ENCODE results near the gene RBM15B.

DNA sequence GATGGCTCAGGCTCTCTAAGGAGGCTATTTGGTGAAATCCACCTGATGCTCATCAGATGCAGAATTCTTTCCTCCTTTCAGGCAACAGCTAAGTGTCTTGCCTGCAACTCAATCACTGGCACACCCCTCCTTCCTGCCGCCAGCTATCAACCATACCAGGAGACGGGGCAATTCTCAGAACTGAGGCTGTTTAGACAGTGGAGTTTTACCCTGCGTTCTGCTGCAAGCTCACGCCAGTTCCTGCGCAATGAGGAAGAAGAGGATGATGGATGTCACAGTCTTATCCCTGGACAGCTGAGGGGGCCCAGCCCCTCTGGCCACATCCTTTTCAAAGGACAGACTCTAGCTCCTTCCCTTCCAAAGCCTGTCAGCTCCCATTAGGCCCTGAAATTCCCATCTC, 13.0 kb upstream of the RBM15B start:
- TF ChIP-seq, protein P1, sequence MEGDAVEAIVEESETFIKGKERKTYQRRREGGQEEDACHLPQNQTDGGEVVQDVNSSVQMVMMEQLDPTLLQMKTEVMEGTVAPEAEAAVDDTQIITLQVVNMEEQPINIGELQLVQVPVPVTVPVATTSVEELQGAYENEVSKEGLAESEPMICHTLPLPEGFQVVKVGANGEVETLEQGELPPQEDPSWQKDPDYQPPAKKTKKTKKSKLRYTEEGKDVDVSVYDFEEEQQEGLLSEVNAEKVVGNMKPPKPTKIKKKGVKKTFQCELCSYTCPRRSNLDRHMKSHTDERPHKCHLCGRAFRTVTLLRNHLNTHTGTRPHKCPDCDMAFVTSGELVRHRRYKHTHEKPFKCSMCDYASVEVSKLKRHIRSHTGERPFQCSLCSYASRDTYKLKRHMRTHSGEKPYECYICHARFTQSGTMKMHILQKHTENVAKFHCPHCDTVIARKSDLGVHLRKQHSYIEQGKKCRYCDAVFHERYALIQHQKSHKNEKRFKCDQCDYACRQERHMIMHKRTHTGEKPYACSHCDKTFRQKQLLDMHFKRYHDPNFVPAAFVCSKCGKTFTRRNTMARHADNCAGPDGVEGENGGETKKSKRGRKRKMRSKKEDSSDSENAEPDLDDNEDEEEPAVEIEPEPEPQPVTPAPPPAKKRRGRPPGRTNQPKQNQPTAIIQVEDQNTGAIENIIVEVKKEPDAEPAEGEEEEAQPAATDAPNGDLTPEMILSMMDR (IDR thresholded peaks at IDR 0.05) = no peak
- TF ChIP-seq POLR2A (IDR thresholded peaks at IDR 0.05) = no peak

All from lower leg skin (tissue), 3 donors.